ENCODE data around the gene RTN4IP1. TPM values are rescaled to one million over a fixed set of nuclear protein-coding genes. Genes with fewer than 3 reads are reported as not detected.
A peak's percentile ranks its signal among the peaks of the same experiment; 100 is the strongest.

Gene RTN4IP1
- total and polyA plus RNA-seq, 9 of the 15 experiments (the other 6 are each of a cell fraction or from before 2014, with no cell fraction given), result 17.9 to 46.0 (median 22.2) TPM

DNA sequence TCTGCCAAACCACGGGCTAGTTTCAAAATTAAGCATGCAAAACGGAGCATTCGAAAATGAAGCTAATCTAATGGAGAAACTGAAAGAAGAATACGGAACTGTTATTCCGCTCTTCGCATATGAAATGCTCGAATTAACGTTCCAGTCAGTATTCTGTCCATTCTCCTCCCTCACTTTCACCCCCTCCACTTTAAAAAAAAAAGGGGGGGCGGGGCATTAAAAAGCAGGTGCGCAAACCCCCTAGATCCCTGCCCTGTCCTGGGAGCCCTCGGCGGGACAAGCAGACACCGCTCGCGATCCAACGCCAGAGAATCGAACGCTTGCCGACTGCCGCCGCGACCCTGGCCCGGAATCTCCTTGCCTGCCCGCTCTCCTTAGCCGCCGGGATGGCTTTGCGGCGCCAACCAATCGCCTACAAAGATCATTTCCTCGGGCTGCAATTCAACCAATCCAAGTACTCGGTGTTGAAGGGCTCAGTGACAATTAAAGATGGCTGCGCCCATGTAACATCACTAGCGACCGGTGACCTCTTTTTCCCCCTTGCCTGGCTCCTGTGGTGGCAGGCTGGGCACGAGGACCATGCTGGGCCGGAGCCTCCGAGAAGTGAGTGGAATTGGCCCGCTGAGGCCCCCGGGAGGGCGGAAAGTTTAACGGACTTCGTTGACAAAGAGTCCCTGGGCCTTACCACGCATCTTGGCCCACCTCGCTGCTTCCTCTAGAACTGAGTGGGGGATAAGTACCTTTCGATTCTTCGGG, at the start of gene RTN4IP1, which contains the start of gene QRSL1 (continued):
- TF ChIP-seq, protein P1, sequence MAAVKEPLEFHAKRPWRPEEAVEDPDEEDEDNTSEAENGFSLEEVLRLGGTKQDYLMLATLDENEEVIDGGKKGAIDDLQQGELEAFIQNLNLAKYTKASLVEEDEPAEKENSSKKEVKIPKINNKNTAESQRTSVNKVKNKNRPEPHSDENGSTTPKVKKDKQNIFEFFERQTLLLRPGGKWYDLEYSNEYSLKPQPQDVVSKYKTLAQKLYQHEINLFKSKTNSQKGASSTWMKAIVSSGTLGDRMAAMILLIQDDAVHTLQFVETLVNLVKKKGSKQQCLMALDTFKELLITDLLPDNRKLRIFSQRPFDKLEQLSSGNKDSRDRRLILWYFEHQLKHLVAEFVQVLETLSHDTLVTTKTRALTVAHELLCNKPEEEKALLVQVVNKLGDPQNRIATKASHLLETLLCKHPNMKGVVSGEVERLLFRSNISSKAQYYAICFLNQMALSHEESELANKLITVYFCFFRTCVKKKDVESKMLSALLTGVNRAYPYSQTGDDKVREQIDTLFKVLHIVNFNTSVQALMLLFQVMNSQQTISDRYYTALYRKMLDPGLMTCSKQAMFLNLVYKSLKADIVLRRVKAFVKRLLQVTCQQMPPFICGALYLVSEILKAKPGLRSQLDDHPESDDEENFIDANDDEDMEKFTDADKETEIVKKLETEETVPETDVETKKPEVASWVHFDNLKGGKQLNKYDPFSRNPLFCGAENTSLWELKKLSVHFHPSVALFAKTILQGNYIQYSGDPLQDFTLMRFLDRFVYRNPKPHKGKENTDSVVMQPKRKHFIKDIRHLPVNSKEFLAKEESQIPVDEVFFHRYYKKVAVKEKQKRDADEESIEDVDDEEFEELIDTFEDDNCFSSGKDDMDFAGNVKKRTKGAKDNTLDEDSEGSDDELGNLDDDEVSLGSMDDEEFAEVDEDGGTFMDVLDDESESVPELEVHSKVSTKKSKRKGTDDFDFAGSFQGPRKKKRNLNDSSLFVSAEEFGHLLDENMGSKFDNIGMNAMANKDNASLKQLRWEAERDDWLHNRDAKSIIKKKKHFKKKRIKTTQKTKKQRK (IDR thresholded peaks at IDR 0.05; ENCODE audit: borderline replicate concordance, low read depth, low read length), result no peak
- TF ChIP-seq, protein P2, sequence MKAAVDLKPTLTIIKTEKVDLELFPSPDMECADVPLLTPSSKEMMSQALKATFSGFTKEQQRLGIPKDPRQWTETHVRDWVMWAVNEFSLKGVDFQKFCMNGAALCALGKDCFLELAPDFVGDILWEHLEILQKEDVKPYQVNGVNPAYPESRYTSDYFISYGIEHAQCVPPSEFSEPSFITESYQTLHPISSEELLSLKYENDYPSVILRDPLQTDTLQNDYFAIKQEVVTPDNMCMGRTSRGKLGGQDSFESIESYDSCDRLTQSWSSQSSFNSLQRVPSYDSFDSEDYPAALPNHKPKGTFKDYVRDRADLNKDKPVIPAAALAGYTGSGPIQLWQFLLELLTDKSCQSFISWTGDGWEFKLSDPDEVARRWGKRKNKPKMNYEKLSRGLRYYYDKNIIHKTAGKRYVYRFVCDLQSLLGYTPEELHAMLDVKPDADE (conservative IDR thresholded peaks at IDR 0.05; ENCODE audit: control insufficient read depth, low read depth, low read length), result peak; percentile 52; the same call in 1 of the 2 replicates
- TF ChIP-seq HDAC2 (IDR thresholded peaks at IDR 0.05) (peak; percentile 89), SLC30A9 (CRISPR knock-in tag; IDR thresholded peaks at IDR 0.05) (no peak), POLR2G (IDR thresholded peaks at IDR 0.05; ENCODE audit: low read depth, low read length) (peak; percentile 81), ZSCAN32 (CRISPR knock-in tag; IDR thresholded peaks at IDR 0.05) (no peak), NUFIP1 (IDR thresholded peaks at IDR 0.05; ENCODE audit: partially characterized antibody) (peak; percentile 19), ARHGAP35 (IDR thresholded peaks at IDR 0.05; ENCODE audit: partially characterized antibody) (no peak), RBFOX2 (IDR thresholded peaks at IDR 0.05; ENCODE audit: low read depth, low read length) (peak; percentile 84), TCFL5 (CRISPR knock-in tag; conservative IDR thresholded peaks at IDR 0.05) (no peak), XRCC4 (IDR thresholded peaks at IDR 0.05; ENCODE audit: extremely low read depth, insufficient read depth, insufficient read length) (no peak), RBM39 (optimal IDR thresholded peaks at IDR 0.05; ENCODE audit: low read depth, low read length) (no peak), ZC3H4 (CRISPR knock-in tag; IDR thresholded peaks at IDR 0.05; ENCODE audit: borderline replicate concordance) (no peak), SETDB1 (IDR thresholded peaks at IDR 0.05; ENCODE audit: low read length) (no peak)
- TF ChIP-seq, protein P3, sequence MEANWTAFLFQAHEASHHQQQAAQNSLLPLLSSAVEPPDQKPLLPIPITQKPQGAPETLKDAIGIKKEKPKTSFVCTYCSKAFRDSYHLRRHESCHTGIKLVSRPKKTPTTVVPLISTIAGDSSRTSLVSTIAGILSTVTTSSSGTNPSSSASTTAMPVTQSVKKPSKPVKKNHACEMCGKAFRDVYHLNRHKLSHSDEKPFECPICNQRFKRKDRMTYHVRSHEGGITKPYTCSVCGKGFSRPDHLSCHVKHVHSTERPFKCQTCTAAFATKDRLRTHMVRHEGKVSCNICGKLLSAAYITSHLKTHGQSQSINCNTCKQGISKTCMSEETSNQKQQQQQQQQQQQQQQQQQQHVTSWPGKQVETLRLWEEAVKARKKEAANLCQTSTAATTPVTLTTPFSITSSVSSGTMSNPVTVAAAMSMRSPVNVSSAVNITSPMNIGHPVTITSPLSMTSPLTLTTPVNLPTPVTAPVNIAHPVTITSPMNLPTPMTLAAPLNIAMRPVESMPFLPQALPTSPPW (CRISPR knock-in tag; IDR thresholded peaks at IDR 0.05), result peak; percentile 91
- TF ChIP-seq, protein P4, sequence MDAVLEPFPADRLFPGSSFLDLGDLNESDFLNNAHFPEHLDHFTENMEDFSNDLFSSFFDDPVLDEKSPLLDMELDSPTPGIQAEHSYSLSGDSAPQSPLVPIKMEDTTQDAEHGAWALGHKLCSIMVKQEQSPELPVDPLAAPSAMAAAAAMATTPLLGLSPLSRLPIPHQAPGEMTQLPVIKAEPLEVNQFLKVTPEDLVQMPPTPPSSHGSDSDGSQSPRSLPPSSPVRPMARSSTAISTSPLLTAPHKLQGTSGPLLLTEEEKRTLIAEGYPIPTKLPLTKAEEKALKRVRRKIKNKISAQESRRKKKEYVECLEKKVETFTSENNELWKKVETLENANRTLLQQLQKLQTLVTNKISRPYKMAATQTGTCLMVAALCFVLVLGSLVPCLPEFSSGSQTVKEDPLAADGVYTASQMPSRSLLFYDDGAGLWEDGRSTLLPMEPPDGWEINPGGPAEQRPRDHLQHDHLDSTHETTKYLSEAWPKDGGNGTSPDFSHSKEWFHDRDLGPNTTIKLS (IDR thresholded peaks at IDR 0.05; ENCODE audit: borderline replicate concordance, low read depth), result no peak
- TF ChIP-seq, protein P5, sequence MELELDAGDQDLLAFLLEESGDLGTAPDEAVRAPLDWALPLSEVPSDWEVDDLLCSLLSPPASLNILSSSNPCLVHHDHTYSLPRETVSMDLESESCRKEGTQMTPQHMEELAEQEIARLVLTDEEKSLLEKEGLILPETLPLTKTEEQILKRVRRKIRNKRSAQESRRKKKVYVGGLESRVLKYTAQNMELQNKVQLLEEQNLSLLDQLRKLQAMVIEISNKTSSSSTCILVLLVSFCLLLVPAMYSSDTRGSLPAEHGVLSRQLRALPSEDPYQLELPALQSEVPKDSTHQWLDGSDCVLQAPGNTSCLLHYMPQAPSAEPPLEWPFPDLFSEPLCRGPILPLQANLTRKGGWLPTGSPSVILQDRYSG (tag; conservative IDR thresholded peaks at IDR 0.05; ENCODE audit: low read depth), result no peak

All from K562 (cell line).